GM12892 (cell line): ENCODE measurements around the gene ITPR1.

Experiments
- POLR2AphosphoS5 ChIP-seq: IDR thresholded peaks from 2 replicates; pipeline ENCODE4 v1.6.1; 2011; ENCODE audit warnings: low read depth, low read length, control low read depth
- TAF1 ChIP-seq: IDR thresholded peaks from 2 replicates; pipeline ENCODE4 v1.6.1; 2011; ENCODE audit warnings: low read depth, mild to moderate bottlenecking, control low read depth, low read length, borderline replicate concordance

DNA sequence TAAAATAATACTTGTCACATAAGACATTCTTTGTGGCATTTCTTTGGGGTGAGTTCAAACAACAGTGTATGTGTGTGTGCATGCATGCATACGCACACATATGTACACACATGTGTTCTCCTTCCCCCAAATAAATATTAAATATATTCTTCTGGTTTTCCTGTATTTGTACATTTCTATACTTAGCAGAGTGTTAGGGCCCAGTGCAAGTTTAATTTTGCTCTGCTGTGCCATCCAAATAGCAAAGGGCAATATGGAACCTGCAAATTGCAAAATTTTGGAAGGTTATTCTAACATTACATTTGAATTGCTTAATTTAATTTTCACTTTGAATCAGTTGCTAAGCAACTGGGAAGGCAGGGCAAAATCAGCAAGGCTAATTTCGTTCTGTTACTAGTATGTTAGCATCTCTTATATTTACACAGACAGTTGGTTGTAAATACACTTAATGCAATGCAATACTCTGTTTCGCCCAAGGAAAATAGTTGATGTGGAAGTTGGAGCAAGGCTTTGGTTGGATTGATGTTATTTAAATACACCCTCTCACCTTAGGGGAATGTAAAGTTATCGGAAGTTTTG is 130.4 kb downstream of the ITPR1 start:
- TF ChIP-seq TAF1 = no peak
- TF ChIP-seq POLR2AphosphoS5 = no peak
